ENCODE measurements around the gene UBE3A.
A peak's percentile ranks its signal among the peaks of the same experiment; 100 is the strongest.
"Not testable (repeated sequence)": the region's sequence is repeated elsewhere in the genome, so short reads cannot be mapped to it uniquely, and the experiment has no call there.

Gene UBE3A

GRCh38 chr15:25437777-25438600 is 835 bp downstream of the UBE3A start:
- peak; percentile 74 for DNase-seq (ENCODE audit: low spot score)

- no peak for DNase-seq (ENCODE audit: low spot score)
Observed at GRCh38 chr15:25436707-25437106, 2.1 kb downstream of the UBE3A start.

GRCh38 chr15:25435474-25436243 is 3.2 kb downstream of the UBE3A start:
- no peak for DNase-seq (ENCODE audit: low spot score)

- DNase-seq (ENCODE audit: low spot score): no peak
Observed at GRCh38 chr15:25433118-25433865, 5.5 kb downstream of the UBE3A start.

GRCh38 chr15:25431836-25432561 is 6.8 kb downstream of the UBE3A start:
- DNase-seq (ENCODE audit: low spot score): no peak

- no peak for DNase-seq (ENCODE audit: low spot score)
Observed at GRCh38 chr15:25427861-25428260, 11.0 kb downstream of the UBE3A start.

- no peak for DNase-seq (ENCODE audit: low spot score)
Observed at GRCh38 chr15:25426896-25427610, 11.8 kb downstream of the UBE3A start.

GRCh38 chr15:25424073-25424472 is 14.8 kb downstream of the UBE3A start:
- DNase-seq (ENCODE audit: low spot score): no peak

- no peak for DNase-seq (ENCODE audit: low spot score)
Observed at GRCh38 chr15:25422021-25422420, 16.8 kb downstream of the UBE3A start.

GRCh38 chr15:25418202-25418601 is 20.6 kb downstream of the UBE3A start:
- no peak for DNase-seq (ENCODE audit: low spot score)

GRCh38 chr15:25417604-25418003 is 21.2 kb downstream of the UBE3A start:
- no peak for DNase-seq (ENCODE audit: low spot score)

- DNase-seq (ENCODE audit: low spot score): no peak
Observed at GRCh38 chr15:25416693-25417092, 22.1 kb downstream of the UBE3A start.

GRCh38 chr15:25415707-25416106 is 23.1 kb downstream of the UBE3A start:
- no peak for DNase-seq (ENCODE audit: low spot score)

GRCh38 chr15:25415217-25415616 is 23.6 kb downstream of the UBE3A start:
- DNase-seq (ENCODE audit: low spot score): no peak

GRCh38 chr15:25410649-25411048 is 28.2 kb downstream of the UBE3A start:
- no peak for DNase-seq (ENCODE audit: low spot score)

- DNase-seq (ENCODE audit: low spot score): not testable (repeated sequence)
Observed at GRCh38 chr15:25409731-25410130, 29.1 kb downstream of the UBE3A start.

GRCh38 chr15:25408929-25409328 is 29.9 kb downstream of the UBE3A start:
- DNase-seq (ENCODE audit: low spot score): no peak

- DNase-seq (ENCODE audit: low spot score): no peak
Observed at GRCh38 chr15:25408428-25408827, 30.4 kb downstream of the UBE3A start.

- no peak for DNase-seq (ENCODE audit: low spot score)
Observed at GRCh38 chr15:25407950-25408349, 30.9 kb downstream of the UBE3A start.

- DNase-seq (ENCODE audit: low spot score): no peak
Observed at GRCh38 chr15:25406846-25407245, 32.0 kb downstream of the UBE3A start.

GRCh38 chr15:25406261-25406660 is 32.6 kb downstream of the UBE3A start:
- no peak for DNase-seq (ENCODE audit: low spot score)

Data from D341Med (cell line).